ENCODE results near the gene TIGD6. TPM values are rescaled to one million over a fixed set of nuclear protein-coding genes. Genes with fewer than 3 reads are reported as not detected.

Gene TIGD6
- total and polyA plus RNA-seq, 12 donors = 5.4 to 10.5 (median 8.0) TPM

GRCh38 chr5:150013931-150014330 is 13.5 kb upstream of the TIGD6 start:
- intact Hi-C loops (cut with DNase I) = no loop called here
- Histone ChIP-seq H3K27me3 (no peaks in the 10 kb centered on the region), H3K36me3 (replicated peaks in 1 of 2) (peaks cover 0 to 81% of the 10 kb centered on the region in 2 donors), H3K27ac (no peak overlapping the region), H3K4me3 (no peak overlapping the region), H3K9me3 (replicated peaks in 1 of 3) (no peaks in the 10 kb centered on the region), H3K4me1 (replicated peaks in 1 of 2) (peaks cover 0 to 30% of the 10 kb centered on the region in 2 donors)
- no peak for DNase-seq
- 94 to 98% (median 96%) methylated on average over 4 of the region's 4 CpGs for WGBS, 4 donors
- no peak for TF ChIP-seq POLR2A (IDR thresholded peaks at IDR 0.05)
- TF ChIP-seq, protein P1, sequence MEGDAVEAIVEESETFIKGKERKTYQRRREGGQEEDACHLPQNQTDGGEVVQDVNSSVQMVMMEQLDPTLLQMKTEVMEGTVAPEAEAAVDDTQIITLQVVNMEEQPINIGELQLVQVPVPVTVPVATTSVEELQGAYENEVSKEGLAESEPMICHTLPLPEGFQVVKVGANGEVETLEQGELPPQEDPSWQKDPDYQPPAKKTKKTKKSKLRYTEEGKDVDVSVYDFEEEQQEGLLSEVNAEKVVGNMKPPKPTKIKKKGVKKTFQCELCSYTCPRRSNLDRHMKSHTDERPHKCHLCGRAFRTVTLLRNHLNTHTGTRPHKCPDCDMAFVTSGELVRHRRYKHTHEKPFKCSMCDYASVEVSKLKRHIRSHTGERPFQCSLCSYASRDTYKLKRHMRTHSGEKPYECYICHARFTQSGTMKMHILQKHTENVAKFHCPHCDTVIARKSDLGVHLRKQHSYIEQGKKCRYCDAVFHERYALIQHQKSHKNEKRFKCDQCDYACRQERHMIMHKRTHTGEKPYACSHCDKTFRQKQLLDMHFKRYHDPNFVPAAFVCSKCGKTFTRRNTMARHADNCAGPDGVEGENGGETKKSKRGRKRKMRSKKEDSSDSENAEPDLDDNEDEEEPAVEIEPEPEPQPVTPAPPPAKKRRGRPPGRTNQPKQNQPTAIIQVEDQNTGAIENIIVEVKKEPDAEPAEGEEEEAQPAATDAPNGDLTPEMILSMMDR (IDR thresholded peaks at IDR 0.05) = no peak

- intact Hi-C loops (cut with DNase I) = no loop called here
- peaks cover 0 to 93% of the 10 kb centered on the region in 2 donors for H3K36me3 ChIP-seq (replicated peaks in 1 of 2)
These were observed 9.4 kb upstream of the TIGD6 start for GRCh38 chr5:150009671-150010387.

GRCh38 chr5:150007050-150007449 is 6.6 kb upstream of the TIGD6 start:
- Histone ChIP-seq H3K27ac (no peak overlapping the region), H3K4me3 (no peak overlapping the region), H3K36me3 (replicated peaks in 1 of 2) (peaks cover 0 to 70% of the 10 kb centered on the region in 2 donors), H3K27me3 (no peaks in the 10 kb centered on the region), H3K4me1 (replicated peaks in 1 of 2) (peaks cover 5 to 29% of the 10 kb centered on the region in 2 donors), H3K9me3 (replicated peaks in 1 of 3) (no peaks in the 10 kb centered on the region)
- no peak for DNase-seq
- TF ChIP-seq, protein P1 (IDR thresholded peaks at IDR 0.05) = no peak
- no peak for TF ChIP-seq POLR2A (IDR thresholded peaks at IDR 0.05)
- intact Hi-C loops (cut with DNase I) = no loop called here

More at GRCh38 chr5:150009671-150010387, 9.4 kb upstream of the TIGD6 start:
- WGBS, 4 donors = 87 to 93% (median 91%) methylated on average over 3 to 6 of the region's 6 CpGs
- Histone ChIP-seq H3K27ac (peak overlapping the region in 1 of 5 donors; percentile 46), H3K27me3 (no peaks in the 10 kb centered on the region), H3K9me3 (replicated peaks in 1 of 3) (no peaks in the 10 kb centered on the region), H3K4me1 (replicated peaks in 1 of 2) (peaks cover 0 to 10% of the 10 kb centered on the region in 2 donors), H3K4me3 (no peak overlapping the region)
- DNase-seq = peak in 1 of 7 donors; percentile 70
- TF ChIP-seq POLR2A (IDR thresholded peaks at IDR 0.05) = no peak
- TF ChIP-seq, protein P1 (IDR thresholded peaks at IDR 0.05) = no peak

- Histone ChIP-seq H3K4me1 (replicated peaks in 1 of 2) (peaks cover 12 to 36% of the 10 kb centered on the region in 2 donors), H3K9me3 (replicated peaks in 1 of 3) (no peaks in the 10 kb centered on the region), H3K27me3 (no peaks in the 10 kb centered on the region), H3K36me3 (replicated peaks in 1 of 2) (peaks cover 0 to 64% of the 10 kb centered on the region in 2 donors), H3K27ac (no peak overlapping the region), H3K4me3 (no peak overlapping the region)
- WGBS, 4 donors = 95 to 96% (median 96%) methylated on average over 4 of the region's 4 CpGs
- intact Hi-C loops (cut with DNase I) = no loop called here
- DNase-seq = no peak
- TF ChIP-seq POLR2A (IDR thresholded peaks at IDR 0.05) = no peak
- TF ChIP-seq, protein P1 (IDR thresholded peaks at IDR 0.05) = no peak
These were observed 5.9 kb upstream of the TIGD6 start for GRCh38 chr5:150006318-150006717.
